DLD1 (cell line): ENCODE results near the gene KLHL13.
"Not testable (repeated sequence)": the region's sequence is repeated elsewhere in the genome, so short reads cannot be mapped to it uniquely, and the experiment has no call there.

Source experiments
- in situ Hi-C: cut with HindIII; loops from 2 replicates; pipeline ENCODE4 v1.10.0; 2017; ENCODE audit warnings: low sequenced_read_pairs

Gene KLHL13

GRCh38 chrX:118074196-118074595 is 42.4 kb downstream of the KLHL13 start:
- in situ Hi-C loops = no loop called here

GRCh38 chrX:118066867-118067515 is 49.6 kb downstream of the KLHL13 start:
- in situ Hi-C loops = no loop called here

GRCh38 chrX:118062817-118063615 is 53.6 kb downstream of the KLHL13 start:
- in situ Hi-C loops = no loop called here

- in situ Hi-C loops = no loop called here
Observed at GRCh38 chrX:118062048-118062789, 54.4 kb downstream of the KLHL13 start.

GRCh38 chrX:118058924-118059323 is 57.7 kb downstream of the KLHL13 start:
- in situ Hi-C loops = no loop called here

- in situ Hi-C loops = no loop called here
Observed at GRCh38 chrX:118056870-118057269, 59.7 kb downstream of the KLHL13 start.

GRCh38 chrX:118049713-118050112 is 66.9 kb downstream of the KLHL13 start:
- in situ Hi-C loops = no loop called here

- in situ Hi-C loops = no loop called here
Observed at GRCh38 chrX:118047446-118048186, 69.0 kb downstream of the KLHL13 start.

- in situ Hi-C loops = no loop called here
Observed at GRCh38 chrX:118039591-118039990, 77.0 kb downstream of the KLHL13 start.

- in situ Hi-C loops = no loop called here
Observed at GRCh38 chrX:118038614-118039365, 77.8 kb downstream of the KLHL13 start.

GRCh38 chrX:118026631-118027030 is 90.0 kb downstream of the KLHL13 start:
- in situ Hi-C loops = no loop called here

- in situ Hi-C loops = no loop called here
Observed at GRCh38 chrX:118025226-118025625, 91.4 kb downstream of the KLHL13 start.

- in situ Hi-C loops = no loop called here
Observed at GRCh38 chrX:118024482-118024881, 92.1 kb downstream of the KLHL13 start.

- in situ Hi-C loops = no loop called here
Observed at GRCh38 chrX:118022753-118023152, 93.9 kb downstream of the KLHL13 start.

- in situ Hi-C loops = no loop called here
Observed at GRCh38 chrX:118016422-118016821, 100.2 kb downstream of the KLHL13 start.

GRCh38 chrX:118002417-118002816 is 114.2 kb downstream of the KLHL13 start:
- in situ Hi-C loops = not testable (repeated sequence)

- in situ Hi-C loops = no loop called here
Observed at GRCh38 chrX:118000518-118000917, 116.1 kb downstream of the KLHL13 start.

- in situ Hi-C loops = no loop called here
Observed at GRCh38 chrX:117998171-117998570, 118.4 kb downstream of the KLHL13 start.

GRCh38 chrX:117996918-117997480 is 119.6 kb downstream of the KLHL13 start:
- in situ Hi-C loops = no loop called here

- in situ Hi-C loops = no loop called here
Observed at GRCh38 chrX:117996408-117996807, 120.2 kb downstream of the KLHL13 start.
